ENCODE results near the gene ACSF2. TPM values are rescaled to one million over a fixed set of nuclear protein-coding genes. Genes with fewer than 3 reads are reported as not detected.

ACSF2 gene
- polyA plus RNA-seq, 1 of the 3 experiments (the other 2 are of a cell fraction), result 46.6 TPM

GRCh38 chr17:50452630-50453300 lies 26.7 kb downstream of the ACSF2 start:
- CTCF ChIA-PET, result interaction anchor here (0.7 to 2.5 kb wide), 5 partner anchors 14 to 48 kb away, joined by 3 to 11 read pairs (median 4); no protein-coding TSS in a partner anchor

More at GRCh38 chr17:50452630-50453300, 26.7 kb downstream of the ACSF2 start:
- DNase-seq, result no peak
- no peaks in the 10 kb centered on the region for H3K4me1 ChIP-seq (ENCODE audit: control insufficient read depth in 1 of 2, insufficient read depth in 2 of 2, low read depth in 1 of 2, low read length in 1 of 2)
- no peak overlapping the region for H3K4me2 ChIP-seq
- POLR2A ChIA-PET, result no interaction called here
- H3K9me2 ChIP-seq, result no peaks in the 10 kb centered on the region
- no peaks in the 10 kb centered on the region for H3K36me3 ChIP-seq (replicated peaks in 1 of 2; ENCODE audit: control insufficient read depth in 1 of 2, insufficient read depth in 2 of 2, low read length in 1 of 2)
- H3K79me2 ChIP-seq (ENCODE audit: insufficient read depth), result no peaks in the 10 kb centered on the region
- H3K9ac ChIP-seq, result no peak overlapping the region
- TF ChIP-seq RAD21 (IDR thresholded peaks at IDR 0.05; ENCODE audit: low read length) (no peak), USF1 (IDR thresholded peaks at IDR 0.05; ENCODE audit: borderline replicate concordance, low read depth) (no peak), REST (IDR thresholded peaks at IDR 0.05; ENCODE audit: low read depth, low read length) (no peak), FOSL2 (IDR thresholded peaks at IDR 0.05; ENCODE audit: borderline replicate concordance, low read depth) (no peak), CTCF (IDR thresholded peaks at IDR 0.05) (no peak), TAF1 (IDR thresholded peaks at IDR 0.05; ENCODE audit: borderline replicate concordance, low read depth, low read length) (no peak), RFX5 (IDR thresholded peaks at IDR 0.05; ENCODE audit: low read length) (no peak), POLR2AphosphoS5 (IDR thresholded peaks at IDR 0.05; ENCODE audit: low read depth, low read length) (no peak), GATA2 (CRISPR knock-in tag; IDR thresholded peaks at IDR 0.05) (no peak), NRF1 (IDR thresholded peaks at IDR 0.05; ENCODE audit: low read depth, low read length) (no peak), CHD2 (IDR thresholded peaks at IDR 0.05; ENCODE audit: low read length, partially characterized antibody) (no peak), TCF12 (IDR thresholded peaks at IDR 0.05) (no peak)
- no peaks in the 10 kb centered on the region for H3K9me3 ChIP-seq
- no peaks in the 10 kb centered on the region for H4K20me1 ChIP-seq (ENCODE audit: insufficient read depth)
- no peak overlapping the region for H3K4me3 ChIP-seq (ENCODE audit: low read depth in 2 of 2, low read length in 1 of 2)
- peaks cover 4% of the 10 kb centered on the region for H3F3A ChIP-seq (replicated peaks; ENCODE audit: insufficient read depth)
- 86% methylated on average over 10 of the region's 10 CpGs for WGBS (ENCODE audit: low lambda C conversion rate)
- H3K27me3 ChIP-seq (ENCODE audit: insufficient read depth), result no peaks in the 10 kb centered on the region
- no peak overlapping the region for H2AFZ ChIP-seq (ENCODE audit: low read depth)
- H3K27ac ChIP-seq (ENCODE audit: low read depth in 2 of 2, low read length in 1 of 2), result no peak overlapping the region

Data from SK-N-SH (cell line).